GM18909 (cell line): Measurements from ENCODE around the gene KRTAP17-1.
A peak's percentile ranks its signal among the peaks of the same experiment; 100 is the strongest.
"Not testable (repeated sequence)": the region's sequence is repeated elsewhere in the genome, so short reads cannot be mapped to it uniquely, and the experiment has no call there.

ENCODE experiments used
- ATAC-seq: cut with Tn5 transposase; IDR thresholded peaks from one replicate; pipeline ENCODE4 v1.9.1; 2021; ENCODE audit warnings: mild to moderate bottlenecking; ENCODE audit not compliant: unreplicated experiment, poor library complexity

The KRTAP17-1 gene

DNA sequence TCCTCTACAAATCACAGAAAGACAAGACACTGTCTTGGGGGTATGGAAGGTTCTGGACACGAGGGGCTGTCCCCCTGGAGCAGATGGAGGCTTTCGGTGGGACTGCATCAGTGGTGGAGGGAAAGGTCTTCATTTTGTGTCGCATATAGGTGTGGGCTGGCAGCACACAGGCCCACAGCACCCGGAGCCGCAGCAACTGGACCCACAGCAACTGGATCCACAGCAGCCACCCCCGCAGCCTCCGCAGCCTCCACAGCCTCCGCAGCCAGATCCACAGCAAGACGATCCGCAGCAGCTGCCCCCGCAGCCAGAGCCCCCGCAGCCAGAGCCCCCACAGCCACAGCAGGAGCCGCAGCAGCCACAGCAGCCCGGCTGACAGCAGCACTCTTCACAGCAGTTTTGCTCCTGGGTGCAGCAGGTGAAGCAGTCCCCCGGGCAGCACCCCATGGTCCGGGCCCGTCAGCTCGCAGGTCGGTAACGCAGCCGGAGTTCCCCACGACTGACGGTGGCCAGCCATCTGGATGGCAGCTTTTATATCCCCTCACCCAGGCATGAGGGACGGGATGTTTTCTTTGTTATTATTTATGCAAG lies at the start of gene KRTAP17-1:
KRTAP17-1 (minus strand) TSS at position 507 of the 591 bp plus-strand sequence; CDS start at position 447, 60 bp downstream.
- ATAC-seq, result no peak

- no peak for ATAC-seq
Observed at GRCh38 chr17:41363881-41364280, 48.4 kb upstream of the KRTAP17-1 start.

DNA sequence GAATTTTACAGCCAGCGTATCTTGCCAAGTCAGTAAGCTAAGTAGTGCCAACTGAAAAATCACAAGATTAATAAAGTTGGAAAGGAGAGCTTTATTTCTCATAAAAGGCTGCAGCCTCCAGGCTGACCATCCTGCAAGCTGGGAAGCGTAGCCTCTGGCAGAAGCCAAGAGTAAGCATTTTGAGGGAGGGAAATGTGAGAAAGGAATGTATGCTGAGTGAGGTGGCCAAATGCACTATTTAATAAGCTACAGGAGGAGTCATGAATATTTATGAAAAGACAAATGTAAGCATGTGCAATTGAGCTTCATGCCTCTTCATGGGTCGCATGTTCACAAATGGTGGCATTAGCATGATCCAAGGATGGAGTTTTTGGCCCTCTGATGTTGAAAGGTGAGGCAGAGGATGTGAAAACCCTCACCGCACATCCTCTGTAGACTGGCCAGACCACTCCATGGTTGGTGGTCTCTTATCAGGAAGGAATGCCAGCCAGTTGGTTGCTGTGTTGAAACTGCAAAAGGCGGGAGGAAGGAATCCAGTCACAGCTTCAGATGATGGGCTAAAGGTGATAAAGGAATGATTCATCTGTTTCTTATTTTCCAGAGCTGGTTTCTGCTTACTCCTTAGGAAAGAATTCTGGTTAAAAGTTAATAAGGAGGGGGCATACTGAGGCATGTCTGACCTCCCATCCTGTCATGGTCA lies 44.9 kb upstream of the KRTAP17-1 start:
- no peak for ATAC-seq

GRCh38 chr17:41354536-41354935 lies 39.0 kb upstream of the KRTAP17-1 start:
- ATAC-seq, result no peak

DNA sequence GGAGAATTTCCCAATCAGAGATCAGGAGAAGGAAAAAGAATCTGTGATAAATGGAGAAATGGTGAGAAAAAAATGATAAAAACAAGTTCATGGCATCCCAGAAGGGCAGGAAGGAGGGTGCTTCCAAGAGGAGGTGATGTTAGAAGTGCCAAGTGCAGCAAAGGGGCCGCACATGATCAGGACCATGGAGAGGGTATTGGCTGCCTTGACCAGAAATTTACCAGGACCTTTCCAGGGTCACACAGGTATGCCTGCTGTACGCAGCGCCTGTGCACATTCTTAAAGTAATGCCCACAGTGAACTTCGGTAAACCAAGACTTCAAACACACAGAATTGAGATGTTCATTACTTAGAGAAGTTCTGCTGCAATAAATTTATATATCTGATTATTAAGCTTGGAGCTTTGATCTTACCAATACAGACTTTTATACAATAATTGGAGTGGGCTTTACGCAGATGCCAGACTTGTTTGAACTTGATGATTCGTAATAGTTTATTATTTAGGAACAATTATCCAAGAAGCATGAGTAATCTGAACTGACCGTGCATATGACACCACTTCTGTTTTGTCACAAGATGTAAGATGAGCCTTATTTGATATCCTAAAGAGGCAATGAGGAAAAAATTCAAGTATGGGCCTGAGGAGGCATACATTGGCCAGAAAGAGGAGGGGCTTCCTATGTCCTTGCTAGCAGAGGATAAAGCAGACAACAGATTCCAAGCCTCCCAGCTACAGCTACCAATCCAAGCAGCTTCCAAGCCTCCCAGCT lies 37.3 kb upstream of the KRTAP17-1 start:
- no peak for ATAC-seq

- no peak for ATAC-seq
Observed at GRCh38 chr17:41351177-41351576, 35.7 kb upstream of the KRTAP17-1 start.

GRCh38 chr17:41350381-41350878 lies 34.9 kb upstream of the KRTAP17-1 start, which contains the start of gene KRT33A:
KRT33A (minus strand) TSS chr17:41350828; CDS start chr17:41350767, 61 bp downstream.
- not testable (repeated sequence) for ATAC-seq

GRCh38 chr17:41347869-41348760 lies 32.6 kb upstream of the KRTAP17-1 start:
- no peak for ATAC-seq

GRCh38 chr17:41346421-41346820 lies 30.9 kb upstream of the KRTAP17-1 start:
- ATAC-seq, result not testable (repeated sequence)

- no peak for ATAC-seq
Observed at GRCh38 chr17:41345992-41346391, 30.5 kb upstream of the KRTAP17-1 start.

DNA sequence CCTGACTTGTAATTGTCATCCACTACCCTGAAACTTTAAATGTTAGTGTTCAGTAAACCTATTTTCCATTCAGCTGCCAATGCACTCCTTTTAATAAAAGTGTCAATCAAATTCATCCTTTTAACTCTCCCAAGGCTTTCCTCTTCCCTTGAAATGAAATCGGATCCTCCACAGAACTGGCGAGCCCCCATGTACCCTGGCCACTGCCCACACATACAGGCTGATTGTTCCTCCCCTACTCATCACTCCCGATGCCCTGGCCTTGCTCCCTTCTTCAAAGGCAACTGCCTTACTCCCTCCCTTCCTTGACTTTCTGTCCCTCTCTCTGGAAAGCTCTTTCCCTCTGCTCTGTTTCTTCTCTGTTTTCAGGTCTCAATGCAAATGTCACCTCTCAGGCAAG lies 27.5 kb upstream of the KRTAP17-1 start:
- ATAC-seq, result no peak

- ATAC-seq, result peak; percentile 40
Observed at GRCh38 chr17:41340934-41341861, 25.7 kb upstream of the KRTAP17-1 start.

DNA sequence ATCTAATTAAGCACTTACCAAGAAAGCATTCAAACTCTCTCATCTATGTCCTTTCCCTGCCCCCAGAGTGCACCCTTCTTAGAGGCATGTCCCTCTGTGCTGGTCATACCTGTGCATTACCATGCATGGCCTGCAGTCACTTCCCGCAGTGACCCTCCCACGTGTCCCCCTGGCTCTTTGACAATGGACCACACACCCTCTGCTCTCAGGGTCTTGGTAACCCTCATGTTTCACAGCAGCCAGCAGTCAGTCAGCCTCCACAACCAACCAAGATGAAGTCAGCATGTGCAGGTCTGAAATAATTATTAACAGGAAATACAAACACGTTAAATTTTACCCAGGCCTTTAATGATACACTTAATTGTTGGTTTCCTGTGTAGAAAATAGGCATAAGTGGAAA lies 25.0 kb upstream of the KRTAP17-1 start:
- ATAC-seq, result peak; percentile 39

DNA sequence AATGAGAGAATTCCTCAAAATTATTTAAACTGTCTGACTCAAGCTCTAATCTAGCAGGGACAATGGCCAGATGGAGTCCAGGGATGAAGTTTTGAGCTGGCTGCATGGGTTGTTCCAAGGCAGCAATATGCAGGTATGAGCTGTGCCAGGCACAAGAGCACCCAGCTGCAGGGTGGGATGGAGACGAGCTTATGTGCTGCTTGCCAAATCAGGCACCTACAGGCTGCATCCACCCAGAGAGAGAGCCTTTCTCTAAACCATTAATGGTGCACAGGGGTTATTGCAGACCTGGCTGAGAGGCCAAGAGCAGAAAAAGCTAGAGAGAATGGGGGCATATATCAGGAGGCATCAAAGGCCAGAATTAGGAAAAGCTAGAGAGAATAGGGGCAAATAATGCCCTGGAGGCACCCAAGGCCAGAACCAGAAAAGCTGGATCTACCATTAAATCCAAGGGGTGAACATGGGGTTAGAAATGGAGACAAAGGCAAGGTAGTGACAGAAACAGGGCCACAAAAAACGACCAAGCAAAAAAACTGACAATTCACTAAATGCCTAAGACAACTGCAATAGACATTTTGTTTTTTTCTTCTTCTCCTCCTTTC lies 24.2 kb upstream of the KRTAP17-1 start:
- ATAC-seq, result no peak

- peak; percentile 45 for ATAC-seq
Observed at GRCh38 chr17:41338961-41339485, 23.5 kb upstream of the KRTAP17-1 start.

GRCh38 chr17:41335747-41336146 lies 20.2 kb upstream of the KRTAP17-1 start:
- ATAC-seq, result no peak

DNA sequence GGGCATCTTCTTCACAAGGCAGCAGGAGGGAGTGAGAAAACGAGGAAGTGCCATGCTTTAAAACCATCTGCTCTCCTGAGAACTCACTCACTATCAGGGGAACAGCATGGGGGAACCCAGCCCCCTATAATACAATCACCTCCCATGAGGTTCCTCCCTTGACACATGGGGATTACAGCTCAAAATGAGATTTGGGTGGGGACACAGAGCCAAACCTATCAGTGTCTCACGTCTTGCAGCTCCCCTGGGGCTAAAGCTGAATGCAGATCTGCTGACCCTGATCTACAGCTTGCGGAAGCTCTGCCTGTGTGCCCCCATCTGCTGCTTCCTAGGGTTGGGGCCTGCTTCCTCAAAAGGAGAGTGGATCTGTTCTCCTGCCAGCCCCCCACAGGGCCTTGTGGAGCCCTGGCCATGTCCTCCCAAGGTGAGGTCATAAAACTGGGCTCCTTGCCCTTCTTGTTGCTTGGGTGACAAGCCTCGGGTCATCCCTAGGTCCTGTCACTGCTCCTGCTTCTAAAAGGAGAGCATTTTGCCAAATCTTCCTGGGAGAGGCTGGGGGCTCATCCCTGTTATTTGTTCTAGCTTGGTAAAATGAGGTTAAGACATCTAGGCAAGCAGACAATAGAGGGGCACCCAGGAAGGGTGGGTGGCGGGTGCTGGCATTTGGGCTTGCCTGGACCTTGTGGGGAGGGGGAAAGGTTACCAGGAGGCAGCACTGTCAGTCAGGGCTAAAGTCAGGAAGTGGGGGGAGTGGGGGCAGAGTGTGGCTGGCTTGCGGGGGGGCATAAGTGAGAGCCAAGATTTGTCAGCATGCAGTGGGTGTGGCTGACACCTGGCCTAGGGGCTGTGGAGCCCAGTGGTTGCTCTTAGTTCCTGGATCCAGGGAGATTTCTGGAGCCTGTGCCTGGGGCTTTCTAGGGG lies 19.1 kb upstream of the KRTAP17-1 start:
- no peak for ATAC-seq
